Measurements from ENCODE around the gene LRRN2. TPM values are rescaled to one million over a fixed set of nuclear protein-coding genes. Genes with fewer than 3 reads are reported as not detected.

Gene LRRN2
- total RNA-seq, 1 experiment from 2014 or later, result 5.8 TPM

DNA sequence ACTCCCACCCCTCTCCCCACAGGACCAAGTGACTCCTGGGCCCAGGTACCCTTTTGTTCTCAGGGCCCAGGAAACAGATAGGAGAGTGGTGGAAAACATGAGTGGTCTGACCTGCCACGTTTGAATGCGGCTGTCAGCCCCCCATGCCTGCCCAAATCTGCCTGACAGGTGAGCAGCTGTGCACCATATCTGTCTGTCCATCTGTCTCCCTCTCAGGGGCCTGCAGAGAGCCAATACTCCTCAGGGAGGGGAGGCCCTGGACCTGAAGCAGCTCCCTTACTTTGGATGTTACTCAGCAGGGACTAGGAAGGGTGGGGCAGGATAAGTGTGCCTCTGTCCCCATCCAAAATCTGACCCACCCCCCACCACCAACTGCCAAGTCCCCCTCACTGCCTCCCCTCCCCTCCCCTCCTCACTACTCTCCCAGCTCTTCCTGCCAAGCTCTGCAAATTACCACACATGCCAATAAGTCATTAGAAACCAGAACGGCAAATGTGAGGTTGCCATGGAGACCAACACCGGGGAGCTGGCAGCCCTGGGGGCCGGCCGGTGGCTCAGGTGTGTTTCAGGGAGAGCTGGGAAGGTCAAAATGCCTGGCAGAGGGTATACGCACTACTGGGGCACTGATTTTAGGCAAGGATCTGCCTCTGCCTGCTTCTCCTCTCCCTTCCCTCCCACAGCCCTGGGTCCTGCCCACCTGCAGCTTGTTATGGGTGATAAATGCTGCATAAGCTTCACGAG is 11.5 kb downstream of the LRRN2 start:
- peak; percentile 45 for DNase-seq
- H3K79me1 ChIP-seq (ENCODE audit: insufficient read depth, low read depth, low read length, poor library complexity, severe bottlenecking), result no peaks in the 10 kb centered on the region

More for the DNA sequence above, 11.5 kb downstream of the LRRN2 start:
- no peak overlapping the region for H3K23ac ChIP-seq (ENCODE audit: insufficient read length, low read depth, low read length)
- H3K14ac ChIP-seq (ENCODE audit: insufficient read depth, low read length), result peak overlapping the region; percentile 52; the same call in 1 of the 2 replicates
- no peak overlapping the region for H4K91ac ChIP-seq (ENCODE audit: insufficient read length, low read depth, low read length)
- Mint-ChIP-seq H3K36me3 (ENCODE audit: insufficient read depth in 1 of 3, low read depth in 3 of 3) (no peaks in the 10 kb centered on the region; a peak in 1 of 7 replicates), H3K9me3 (no peaks in the 10 kb centered on the region), H3K4me1 (peaks cover 11 to 13% of the 10 kb centered on the region in 2 experiments), H3K27ac (no peak overlapping the region), H3K27me3 (ENCODE audit: low read depth) (peaks cover 6% of the 10 kb centered on the region; the same call in 1 of the 2 replicates), H3K4me3 (no peak overlapping the region; a peak in 1 of 5 replicates)
- peak overlapping the region; percentile 33 for H3K18ac ChIP-seq (ENCODE audit: insufficient read length, low read depth, low read length)
- no peak overlapping the region for H3K4me2 ChIP-seq (ENCODE audit: insufficient read depth, insufficient read length, low read length)
- no peak for TF ChIP-seq CTCF (conservative IDR thresholded peaks at IDR 0.05)
- H3K27ac ChIP-seq (ENCODE audit: insufficient read length, low read depth, low read length), result no peak overlapping the region
- H2AK5ac ChIP-seq (ENCODE audit: insufficient read length, low read length), result no peak overlapping the region
- H2AFZ ChIP-seq (ENCODE audit: low read length), result no peak overlapping the region
- no peak overlapping the region for H3K56ac ChIP-seq (ENCODE audit: insufficient read length, low read depth, low read length)
- H3K9me3 ChIP-seq (ENCODE audit: control insufficient read depth, low read depth, low read length), result no peaks in the 10 kb centered on the region
- no peaks in the 10 kb centered on the region for H4K20me1 ChIP-seq (ENCODE audit: control insufficient read depth, insufficient read depth, insufficient read length)
- no peak overlapping the region for H3K9ac ChIP-seq (ENCODE audit: extremely low read depth, insufficient read length, low read length)
- H2BK12ac ChIP-seq (ENCODE audit: insufficient read length, low read depth, low read length), result no peak overlapping the region
- H2BK120ac ChIP-seq (ENCODE audit: low read depth, low read length, poor library complexity, severe bottlenecking), result no peak overlapping the region
- H3K4me1 ChIP-seq (ENCODE audit: insufficient read depth, low read length), result no peaks in the 10 kb centered on the region; the same call in 1 of the 2 replicates
- no peak overlapping the region for H3T11ph ChIP-seq (ENCODE audit: low read length)
- no peak overlapping the region for H3K4ac ChIP-seq (ENCODE audit: low read depth, low read length)
- WGBS (ENCODE audit: extremely low coverage, insufficient read length, low lambda C conversion rate), result no CpG with 5 or more reads among the region's 8 CpGs
- no peaks in the 10 kb centered on the region for H3K23me2 ChIP-seq (ENCODE audit: insufficient read length, low read depth, low read length, poor library complexity, severe bottlenecking)
- H2BK5ac ChIP-seq (ENCODE audit: insufficient read length, low read length), result no peak overlapping the region
- no peaks in the 10 kb centered on the region for H3K79me2 ChIP-seq (ENCODE audit: insufficient read depth, low read length)
- H2BK15ac ChIP-seq (ENCODE audit: low read depth, low read length), result no peak overlapping the region
- H4K8ac ChIP-seq (replicated peaks; ENCODE audit: insufficient read length, low read depth, low read length), result no peak overlapping the region
- no peak overlapping the region for H2BK20ac ChIP-seq (ENCODE audit: low read depth, low read length, poor library complexity, severe bottlenecking)
- H3K27me3 ChIP-seq (ENCODE audit: insufficient read depth, low read length), result no peaks in the 10 kb centered on the region
- no peak overlapping the region for H4K5ac ChIP-seq (ENCODE audit: insufficient read length, low read depth, low read length)
